ENCODE data around the gene SYT11.
A peak's percentile ranks its signal among the peaks of the same experiment; 100 is the strongest.
"Not testable (repeated sequence)": the region's sequence is repeated elsewhere in the genome, so short reads cannot be mapped to it uniquely, and the experiment has no call there.

Gene SYT11

DNA sequence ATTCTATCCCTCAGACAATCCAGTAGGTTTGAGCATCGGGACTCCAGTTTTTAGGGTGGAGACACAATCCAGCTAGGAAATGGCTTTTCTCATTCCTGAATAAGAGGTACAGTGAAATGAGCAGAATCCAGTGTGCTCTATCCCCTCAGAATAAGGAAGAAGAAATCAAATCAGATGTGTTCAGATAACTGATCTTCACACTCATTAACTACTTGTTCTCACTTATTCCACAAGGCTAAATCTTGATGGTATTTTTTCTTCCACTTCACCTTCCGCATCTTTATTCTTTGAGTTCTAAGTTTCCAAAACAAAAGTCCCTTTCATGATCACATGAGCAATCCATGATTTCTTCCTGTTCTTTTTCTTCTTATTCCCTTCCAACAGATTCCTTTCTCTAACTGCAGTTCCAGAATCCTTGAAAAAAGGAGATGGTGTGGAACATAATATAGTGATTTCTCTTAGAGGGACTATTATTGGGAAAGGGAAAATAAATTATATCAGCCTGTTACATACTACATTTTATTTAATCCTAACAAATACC, 1.7 kb downstream of the SYT11 start:
- DNase-seq, result no peak

GRCh38 chr1:155861896-155862295, 2.5 kb downstream of the SYT11 start:
- no peak for DNase-seq

DNA sequence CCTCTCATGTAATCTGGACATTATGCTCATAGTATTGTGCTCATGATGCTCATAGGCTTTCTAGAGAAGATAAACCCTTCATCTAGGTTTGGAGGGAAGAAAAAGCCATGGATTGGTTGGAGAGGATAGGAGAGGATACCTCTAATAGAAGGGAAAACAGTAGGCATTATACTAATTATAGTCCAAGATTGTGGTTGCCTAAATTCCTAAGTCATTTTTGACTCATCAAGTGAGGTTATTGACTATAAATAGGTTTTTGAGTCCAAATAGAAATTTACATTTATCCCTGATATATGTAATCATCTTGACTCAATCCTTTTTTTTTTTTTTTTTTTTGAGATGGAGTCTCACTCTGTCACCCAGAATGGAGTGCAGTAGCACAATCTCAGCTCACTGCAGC, 5.0 kb downstream of the SYT11 start:
- peak; percentile 32 for DNase-seq

DNA sequence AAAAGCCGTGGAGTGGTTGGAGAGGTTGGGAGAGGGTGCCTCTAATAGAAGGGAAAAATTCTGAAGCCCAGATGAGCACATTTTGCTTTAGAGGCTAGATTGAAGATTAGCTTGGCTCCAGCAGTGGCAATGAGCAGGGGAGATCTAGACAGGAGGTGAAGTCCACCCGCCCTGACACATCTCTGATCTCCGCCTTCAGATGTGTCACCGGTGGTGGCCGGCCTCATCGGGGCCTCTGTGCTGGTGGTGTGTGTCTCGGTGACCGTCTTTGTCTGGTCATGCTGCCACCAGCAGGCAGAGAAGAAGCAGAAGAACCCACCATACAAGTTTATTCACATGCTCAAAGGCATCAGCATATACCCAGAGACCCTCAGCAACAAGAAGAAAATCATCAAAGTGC, 8.4 kb downstream of the SYT11 start:
- DNase-seq, result no peak

DNA sequence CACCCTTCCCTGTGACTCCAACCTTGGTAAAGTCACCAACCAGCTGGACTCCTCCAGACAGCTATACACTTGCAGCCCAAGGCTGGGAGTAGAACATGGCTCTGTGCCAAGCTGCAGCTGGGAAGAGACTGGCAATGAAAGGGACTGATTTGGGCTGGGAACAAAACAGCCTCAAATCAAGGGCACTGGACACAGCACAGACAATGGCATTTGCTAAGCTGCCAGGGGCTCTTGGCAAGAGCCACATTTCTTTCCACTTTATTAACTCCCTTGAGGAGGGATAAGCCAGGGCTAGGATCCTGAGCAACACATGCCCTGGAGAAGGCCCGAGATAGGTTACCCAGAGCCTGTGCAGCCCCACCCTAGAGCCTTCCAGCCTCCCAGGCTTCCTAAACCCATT, 12.0 kb downstream of the SYT11 start:
- DNase-seq, result no peak

DNA sequence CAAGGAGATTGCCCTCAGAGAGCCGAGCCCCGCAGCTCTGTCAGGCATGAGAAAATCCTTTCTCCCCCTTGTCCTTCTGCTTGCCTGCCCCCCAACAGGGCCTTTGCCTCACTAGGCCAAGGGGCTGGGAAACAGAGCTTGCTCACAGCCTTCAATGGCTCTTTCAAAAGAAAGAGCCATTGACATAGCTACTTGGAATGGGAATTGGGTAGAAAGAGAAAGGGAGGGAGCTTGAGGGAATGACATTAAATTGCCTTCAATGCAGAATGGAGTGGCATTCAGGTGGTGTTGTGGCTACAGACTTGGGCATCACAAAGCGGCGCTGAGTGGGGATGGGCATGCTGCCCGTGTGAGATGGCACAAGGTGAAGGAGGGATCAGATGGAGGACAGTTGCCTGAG, 13.2 kb downstream of the SYT11 start:
- DNase-seq, result no peak

GRCh38 chr1:155873860-155874259, 14.5 kb downstream of the SYT11 start:
- DNase-seq, result no peak

DNA sequence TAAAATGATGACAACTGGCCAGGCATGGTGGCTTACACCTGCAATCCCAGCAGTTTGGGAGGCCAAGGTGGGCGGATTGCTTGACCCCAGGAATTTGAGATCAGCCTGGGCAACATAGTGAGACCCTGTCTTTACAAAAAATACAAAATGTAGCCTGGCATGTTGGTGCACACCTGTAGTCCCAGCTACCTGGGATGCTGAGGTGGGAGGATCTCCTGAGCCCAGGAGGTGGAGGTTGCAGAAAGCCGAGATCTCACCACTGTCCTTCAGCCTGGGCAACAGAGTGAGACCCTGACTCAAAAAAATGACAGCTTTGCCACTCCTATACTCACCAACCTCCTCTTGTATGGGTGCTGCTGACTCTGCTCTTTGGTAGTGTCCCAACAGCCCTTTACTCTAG, 18.6 kb downstream of the SYT11 start:
- DNase-seq, result no peak

DNA sequence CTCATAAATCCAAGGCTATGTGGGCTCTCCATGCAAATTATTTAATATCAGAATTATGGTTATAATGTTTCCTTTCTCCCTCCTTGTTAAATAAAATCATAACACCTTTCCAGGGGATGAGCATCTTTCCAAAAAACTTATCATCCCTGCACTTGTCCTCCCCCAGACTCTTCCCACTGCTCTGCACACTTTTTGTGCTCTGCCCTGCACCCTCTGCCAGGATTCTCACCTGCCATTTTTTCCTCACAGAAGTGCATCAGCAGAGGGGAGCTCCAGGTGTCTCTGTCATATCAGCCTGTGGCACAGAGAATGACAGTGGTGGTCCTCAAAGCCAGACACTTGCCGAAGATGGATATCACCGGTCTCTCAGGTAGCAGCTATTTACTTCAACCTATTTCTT, 20.9 kb downstream of the SYT11 start:
- DNase-seq, result no peak

- DNase-seq, result no peak
These were observed 21.6 kb downstream of the SYT11 start for GRCh38 chr1:155880950-155881349.

DNA sequence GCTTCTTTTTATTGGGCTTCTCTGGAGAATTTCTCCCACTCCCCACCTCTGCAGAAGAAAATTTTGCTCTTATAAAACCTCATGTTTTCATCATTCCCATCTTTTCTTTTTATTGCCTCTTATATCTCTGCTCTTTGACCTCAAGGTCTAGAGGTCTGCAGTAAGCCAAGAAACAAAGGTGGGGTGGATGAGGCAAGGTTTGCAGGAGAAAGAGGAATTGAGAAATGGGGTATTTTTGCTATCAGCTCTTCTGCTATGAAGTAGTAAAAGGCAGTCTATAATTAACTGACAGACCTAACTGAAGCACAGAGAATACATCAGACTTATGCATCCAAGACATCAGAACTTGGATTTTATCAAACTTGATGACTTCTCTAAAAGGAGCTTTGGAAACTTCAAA, 22.9 kb downstream of the SYT11 start:
- no peak for DNase-seq

DNA sequence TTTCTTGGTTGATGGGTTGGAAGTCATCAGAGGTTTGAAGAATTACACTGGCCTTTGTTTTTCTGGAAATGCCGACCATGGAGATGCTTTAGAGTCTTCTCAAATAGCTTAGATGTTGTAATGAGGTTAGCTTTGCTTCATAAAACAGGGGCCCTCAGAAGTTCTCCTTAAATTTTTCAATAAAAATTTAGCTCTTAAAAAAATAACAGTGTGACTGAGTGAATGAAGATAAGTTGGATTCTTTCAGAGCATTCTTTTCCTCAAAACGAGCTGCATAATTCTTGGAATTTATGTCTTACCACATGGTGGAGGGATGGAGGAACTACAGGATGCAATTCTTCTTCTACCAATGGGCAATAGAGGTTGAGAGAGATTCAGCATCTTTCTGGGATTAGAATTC, 23.4 kb downstream of the SYT11 start:
- no peak for DNase-seq

- no peak for DNase-seq
These were observed 24.9 kb downstream of the SYT11 start for GRCh38 chr1:155884031-155884960.

GRCh38 chr1:155884982-155885381, 25.6 kb downstream of the SYT11 start:
- DNase-seq, result no peak

- peak; percentile 59 for DNase-seq
These were observed 29.1 kb downstream of the SYT11 start for GRCh38 chr1:155888481-155888880.

DNA sequence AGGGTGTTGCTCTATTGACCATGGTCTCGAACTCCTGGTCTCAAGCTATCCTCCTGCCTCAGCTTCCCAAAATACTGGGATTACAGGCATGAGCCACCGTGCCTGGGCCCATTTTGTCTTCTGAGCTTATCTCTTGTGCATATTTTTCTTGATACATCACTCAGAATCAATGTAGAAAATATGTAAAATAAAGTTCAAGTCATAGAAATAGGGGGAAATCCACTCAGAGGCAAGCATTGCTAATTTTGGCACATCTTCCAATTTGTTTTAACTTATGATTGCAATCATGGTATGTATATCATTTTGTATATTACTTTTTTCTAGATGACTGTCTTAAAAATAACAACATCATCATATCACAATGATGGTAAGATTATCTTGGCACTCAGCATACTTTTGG, 30.2 kb downstream of the SYT11 start:
- peak; percentile 44 for DNase-seq

DNA sequence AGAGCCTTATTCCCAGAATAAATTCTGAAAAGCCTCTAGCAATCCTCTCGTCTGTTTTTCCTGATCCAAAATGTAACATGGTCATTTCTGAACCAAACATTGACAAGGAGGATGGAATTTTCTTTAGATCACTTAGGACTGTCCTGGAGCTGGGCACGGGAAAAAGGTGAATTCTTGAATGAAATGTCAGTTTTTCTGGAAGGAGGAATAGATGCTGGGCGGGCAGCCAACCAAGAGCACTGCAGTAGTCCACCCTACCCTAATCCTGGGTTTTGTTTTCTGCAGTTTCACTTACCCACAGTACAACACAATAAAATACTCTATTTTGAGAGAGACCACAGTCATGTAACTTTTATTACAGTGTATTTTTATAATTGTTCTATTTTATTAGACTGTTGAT, 30.9 kb downstream of the SYT11 start:
- no peak for DNase-seq

DNA sequence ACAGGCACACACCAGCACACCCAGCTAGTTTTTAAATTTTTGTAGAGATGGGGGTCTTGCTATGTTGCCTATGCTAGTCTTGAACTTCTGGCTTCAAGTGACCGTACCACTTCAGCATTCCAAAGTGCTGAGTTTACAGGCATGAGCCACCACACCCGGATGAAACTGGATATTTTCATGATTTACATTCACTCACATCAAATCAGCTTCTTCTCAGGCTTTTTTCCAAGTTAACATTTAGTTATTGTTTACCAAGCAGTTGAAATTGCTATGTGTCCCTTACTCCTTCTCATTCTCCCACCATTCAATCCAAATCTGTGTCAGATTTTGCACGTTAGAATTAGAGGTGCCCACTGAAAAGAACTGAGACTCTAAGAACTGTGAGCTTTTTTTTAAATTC, 33.4 kb downstream of the SYT11 start:
- peak; percentile 81 for DNase-seq

- peak; percentile 87 for DNase-seq
These were observed 34.2 kb downstream of the SYT11 start for GRCh38 chr1:155893389-155894142.

DNA sequence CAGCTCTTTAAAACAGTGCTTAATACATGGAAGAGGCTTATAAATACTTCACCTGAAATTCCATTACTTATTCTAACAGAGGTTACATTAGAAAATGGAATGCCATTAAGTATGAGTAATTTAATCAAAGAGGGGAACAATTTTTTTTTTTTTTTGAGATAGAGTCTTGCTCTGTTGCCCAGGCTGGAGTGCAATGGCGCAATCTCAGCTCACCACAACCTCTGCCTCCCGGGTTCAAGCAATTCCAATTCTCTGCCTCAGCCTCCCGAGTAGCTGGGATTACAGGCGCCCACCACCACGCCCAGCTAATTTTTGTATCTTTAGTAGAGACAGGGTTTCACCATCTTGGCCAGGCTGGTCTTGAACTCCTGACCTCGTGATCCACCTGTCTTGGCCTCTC, 36.2 kb downstream of the SYT11 start:
- not testable (repeated sequence) for DNase-seq

DNA sequence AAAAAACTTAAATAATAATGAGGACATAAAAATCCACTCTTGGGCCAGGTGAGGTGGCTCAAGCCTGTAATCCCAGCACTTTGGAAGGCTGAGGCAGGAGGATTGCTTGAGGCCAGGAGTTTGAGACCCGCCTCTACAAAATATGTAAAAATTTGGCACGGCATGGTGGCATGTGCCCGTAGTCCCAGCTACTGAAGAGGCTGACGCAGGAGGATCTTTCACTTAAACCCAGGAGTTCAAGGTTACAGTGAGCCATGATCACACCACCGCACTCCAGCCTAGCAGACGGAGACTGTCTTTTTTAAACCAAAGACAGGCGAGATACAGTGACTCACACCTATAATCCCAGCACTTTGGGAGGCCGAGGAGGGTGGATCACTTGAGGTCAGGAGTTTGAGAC, 37.1 kb downstream of the SYT11 start:
- not testable (repeated sequence) for DNase-seq

DNA sequence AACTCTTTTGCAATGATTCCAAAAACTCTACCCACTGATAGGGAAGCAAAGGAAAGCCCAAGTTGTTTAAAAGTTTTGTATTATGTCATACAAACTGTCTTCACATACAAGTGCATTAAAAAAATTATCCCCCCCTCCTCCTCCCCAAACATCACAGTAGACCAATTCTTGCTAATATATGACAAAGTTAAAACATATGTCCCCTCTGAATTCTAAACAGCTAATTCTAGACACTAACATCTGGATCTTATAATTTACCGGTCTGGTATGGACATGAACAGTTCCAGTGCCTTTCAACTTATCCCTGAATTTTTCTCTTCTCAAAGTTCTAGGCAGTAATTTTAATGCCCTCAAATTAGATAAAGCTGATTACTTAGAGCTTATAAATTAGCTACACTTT, 38.4 kb downstream of the SYT11 start:
- DNase-seq, result peak; percentile 32

DNA sequence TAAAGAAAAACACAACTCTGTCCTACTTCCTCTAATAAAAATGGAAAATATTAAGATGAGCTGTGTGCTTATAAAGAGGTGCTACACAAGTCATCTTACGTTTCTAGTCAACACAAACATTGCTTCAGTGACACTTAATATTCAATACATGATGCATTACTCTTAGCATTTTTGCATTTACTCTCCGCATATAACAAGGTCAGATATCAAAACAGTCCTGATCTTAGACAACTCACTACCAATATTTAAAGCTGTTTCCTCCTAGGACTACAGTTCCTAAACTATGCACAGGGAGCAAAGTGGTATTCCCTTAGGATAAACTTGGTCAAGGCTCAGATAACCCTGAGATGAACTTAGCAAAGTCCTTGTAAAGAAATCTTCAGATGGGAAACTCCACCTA, 39.5 kb downstream of the SYT11 start:
- no peak for DNase-seq

DNA sequence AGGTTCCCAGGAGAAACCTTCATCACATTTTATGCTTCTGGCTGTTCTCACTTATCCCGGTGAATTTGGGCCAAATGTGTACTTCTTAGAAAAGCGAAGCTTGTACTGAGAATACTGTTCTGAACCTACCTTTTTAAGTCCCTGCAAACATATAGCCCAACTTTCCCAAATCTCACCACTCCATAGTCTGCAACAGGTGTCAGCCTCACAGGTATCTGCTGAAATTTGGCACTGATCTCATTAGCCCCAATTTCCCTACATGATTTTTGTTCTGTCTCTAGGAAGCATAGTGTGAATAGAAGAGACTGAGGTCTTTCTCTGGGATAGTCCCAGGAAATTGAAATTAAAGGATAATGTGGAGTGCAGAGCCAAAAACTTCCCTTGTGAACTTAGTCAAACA, 40.3 kb downstream of the SYT11 start:
- DNase-seq, result no peak

Measured in fibroblast of skin of abdomen (primary cell).